ENCODE results near the gene GALNT17. TPM values are rescaled to one million over a fixed set of nuclear protein-coding genes. Genes with fewer than 3 reads are reported as not detected.
"Not testable (repeated sequence)": the region's sequence is repeated elsewhere in the genome, so short reads cannot be mapped to it uniquely, and the experiment has no call there.

The GALNT17 gene
- total RNA-seq, 1 donor from 2014 or later = not detected

- DNase-seq (ENCODE audit: extremely low read depth, low read depth, low spot score) = no peak
Measured at GRCh38 chr7:71229148-71229547, 97.2 kb downstream of the GALNT17 start.

GRCh38 chr7:71229699-71230098 is 97.8 kb downstream of the GALNT17 start:
- no peak for DNase-seq (ENCODE audit: extremely low read depth, low read depth, low spot score)

GRCh38 chr7:71235253-71235652 is 103.3 kb downstream of the GALNT17 start:
- DNase-seq (ENCODE audit: extremely low read depth, low read depth, low spot score) = no peak

- no peak for DNase-seq (ENCODE audit: extremely low read depth, low read depth, low spot score)
Measured at GRCh38 chr7:71236230-71237105, 104.5 kb downstream of the GALNT17 start.

- no peak for DNase-seq (ENCODE audit: extremely low read depth, low read depth, low spot score)
Measured at GRCh38 chr7:71237945-71238344, 106.0 kb downstream of the GALNT17 start.

- DNase-seq (ENCODE audit: extremely low read depth, low read depth, low spot score) = no peak
Measured at GRCh38 chr7:71238581-71239295, 106.8 kb downstream of the GALNT17 start.

- no peak for DNase-seq (ENCODE audit: extremely low read depth, low read depth, low spot score)
Measured at GRCh38 chr7:71239586-71240268, 107.8 kb downstream of the GALNT17 start.

GRCh38 chr7:71243736-71244410 is 111.9 kb downstream of the GALNT17 start:
- DNase-seq (ENCODE audit: extremely low read depth, low read depth, low spot score) = no peak

GRCh38 chr7:71245038-71245437 is 113.1 kb downstream of the GALNT17 start:
- DNase-seq (ENCODE audit: extremely low read depth, low read depth, low spot score) = no peak

- DNase-seq (ENCODE audit: extremely low read depth, low read depth, low spot score) = no peak
Measured at GRCh38 chr7:71251706-71252105, 119.8 kb downstream of the GALNT17 start.

- DNase-seq (ENCODE audit: extremely low read depth, low read depth, low spot score) = no peak
Measured at GRCh38 chr7:71254751-71255150, 122.8 kb downstream of the GALNT17 start.

- no peak for DNase-seq (ENCODE audit: extremely low read depth, low read depth, low spot score)
Measured at GRCh38 chr7:71255537-71256178, 123.7 kb downstream of the GALNT17 start.

GRCh38 chr7:71261066-71261465 is 129.1 kb downstream of the GALNT17 start:
- DNase-seq (ENCODE audit: extremely low read depth, low read depth, low spot score) = no peak

GRCh38 chr7:71262834-71263233 is 130.9 kb downstream of the GALNT17 start:
- not testable (repeated sequence) for DNase-seq (ENCODE audit: extremely low read depth, low read depth, low spot score)

GRCh38 chr7:71264005-71264404 is 132.1 kb downstream of the GALNT17 start:
- no peak for DNase-seq (ENCODE audit: extremely low read depth, low read depth, low spot score)

- no peak for DNase-seq (ENCODE audit: extremely low read depth, low read depth, low spot score)
Measured at GRCh38 chr7:71266912-71267311, 135.0 kb downstream of the GALNT17 start.

GRCh38 chr7:71267734-71268469 is 136.0 kb downstream of the GALNT17 start:
- DNase-seq (ENCODE audit: extremely low read depth, low read depth, low spot score) = no peak

- no peak for DNase-seq (ENCODE audit: extremely low read depth, low read depth, low spot score)
Measured at GRCh38 chr7:71270558-71270957, 138.6 kb downstream of the GALNT17 start.

GRCh38 chr7:71271203-71271602 is 139.3 kb downstream of the GALNT17 start:
- no peak for DNase-seq (ENCODE audit: extremely low read depth, low read depth, low spot score)

Measured in glomerular endothelial cell (primary cell).